Colonic mucosa (tissue), 4 donors: Measurements from ENCODE around the gene ADAMTS16. TPM values are rescaled to one million over a fixed set of nuclear protein-coding genes. Genes with fewer than 3 reads are reported as not detected.

Experiments
- DNase-seq: peaks from one replicate; pipeline ENCODE4 v3.0.0-alpha.2; 2020
- H3K27ac ChIP-seq: fragments of 200-600 bp; one replicate; pipeline ENCODE4 v1.8.0; 2021
- H3K27me3 ChIP-seq: fragments of 200-600 bp; one replicate; pipeline ENCODE4 v1.8.0; 2021
- H3K36me3 ChIP-seq: fragments of 200-600 bp; one replicate; pipeline ENCODE4 v1.8.0; 2021
- H3K4me1 ChIP-seq: fragments of 200-600 bp; one replicate; pipeline ENCODE4 v1.8.0; 2021; ENCODE audit warnings: mild to moderate bottlenecking
- H3K4me3 ChIP-seq: fragments of 200-600 bp; one replicate; pipeline ENCODE4 v1.8.0; 2021
- H3K9ac ChIP-seq, 2 donors: one replicate each; pipeline ENCODE4 v1.7.0; 2013; ENCODE audit warnings: control low read depth in 2 of 2, low read depth in 2 of 2, low read length in 2 of 2
- H3K9me3 ChIP-seq: fragments of 200-600 bp; one replicate; pipeline ENCODE4 v1.8.0; 2021
- intact Hi-C: fragments of 100-400 bp; cut with DNase I; formaldehyde crosslinking; loops from one replicate; pipeline ENCODE4 v1.14.1; 2022
- total RNA-seq, 2 donors: library from RNA; stranded (reverse); fragmentation: NEBNext Ultra II Directional in 1 of 2; extraction: Animal tissue kit (Norgen Biotek cat#: 25700) in 1 of 2; gene quantifications; one replicate each; pipeline ENCODE4 v1.2.1, GENCODE V29; 2021
- TF ChIP-seq, protein P1 (sequence below): fragments of 200-600 bp; IDR thresholded peaks from one replicate; pipeline ENCODE4 v1.8.0; 2022; ENCODE audit warnings: antibody characterized with exemption, mild to moderate bottlenecking
- donor health status: healthy.
- donor health status: DM: no; HTN: no; CAD: no.
- donor health status: DM: no; HTN: no; CAD: no.

The ADAMTS16 gene
- total RNA-seq, 2 donors from 2014 or later: 0.16 TPM; not detected in 1

DNA sequence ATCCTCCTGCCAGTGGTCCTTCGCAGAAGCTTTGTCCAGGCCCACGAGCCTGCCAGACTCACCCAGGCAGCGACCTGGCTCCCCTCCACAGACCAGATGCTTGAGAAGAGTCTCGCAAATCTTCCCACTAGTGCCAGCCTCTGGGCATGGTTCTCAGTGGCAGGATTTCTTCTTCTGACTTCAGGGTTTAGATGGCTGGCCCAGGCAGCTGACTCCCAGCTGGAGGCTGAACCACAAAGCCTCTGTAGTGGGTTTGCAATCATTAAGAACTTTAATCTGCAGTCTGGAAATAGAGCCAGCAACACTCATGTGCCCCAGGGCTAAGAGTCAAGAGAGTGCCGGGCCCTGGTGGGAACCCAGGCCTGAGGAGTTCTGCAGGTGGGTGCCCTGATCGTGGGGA is 191.7 kb downstream of the ADAMTS16 start:
- Histone ChIP-seq H3K4me1 (no peaks in the 10 kb centered on the region), H3K36me3 (no peaks in the 10 kb centered on the region), H3K4me3 (no peak overlapping the region), H3K9me3 (no peaks in the 10 kb centered on the region), H3K9ac (no peak overlapping the region), H3K27ac (no peak overlapping the region), H3K27me3 (no peaks in the 10 kb centered on the region)
- intact Hi-C loops: no loop called here
- TF ChIP-seq, protein P1, sequence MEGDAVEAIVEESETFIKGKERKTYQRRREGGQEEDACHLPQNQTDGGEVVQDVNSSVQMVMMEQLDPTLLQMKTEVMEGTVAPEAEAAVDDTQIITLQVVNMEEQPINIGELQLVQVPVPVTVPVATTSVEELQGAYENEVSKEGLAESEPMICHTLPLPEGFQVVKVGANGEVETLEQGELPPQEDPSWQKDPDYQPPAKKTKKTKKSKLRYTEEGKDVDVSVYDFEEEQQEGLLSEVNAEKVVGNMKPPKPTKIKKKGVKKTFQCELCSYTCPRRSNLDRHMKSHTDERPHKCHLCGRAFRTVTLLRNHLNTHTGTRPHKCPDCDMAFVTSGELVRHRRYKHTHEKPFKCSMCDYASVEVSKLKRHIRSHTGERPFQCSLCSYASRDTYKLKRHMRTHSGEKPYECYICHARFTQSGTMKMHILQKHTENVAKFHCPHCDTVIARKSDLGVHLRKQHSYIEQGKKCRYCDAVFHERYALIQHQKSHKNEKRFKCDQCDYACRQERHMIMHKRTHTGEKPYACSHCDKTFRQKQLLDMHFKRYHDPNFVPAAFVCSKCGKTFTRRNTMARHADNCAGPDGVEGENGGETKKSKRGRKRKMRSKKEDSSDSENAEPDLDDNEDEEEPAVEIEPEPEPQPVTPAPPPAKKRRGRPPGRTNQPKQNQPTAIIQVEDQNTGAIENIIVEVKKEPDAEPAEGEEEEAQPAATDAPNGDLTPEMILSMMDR: no peak
- DNase-seq: no peak

DNA sequence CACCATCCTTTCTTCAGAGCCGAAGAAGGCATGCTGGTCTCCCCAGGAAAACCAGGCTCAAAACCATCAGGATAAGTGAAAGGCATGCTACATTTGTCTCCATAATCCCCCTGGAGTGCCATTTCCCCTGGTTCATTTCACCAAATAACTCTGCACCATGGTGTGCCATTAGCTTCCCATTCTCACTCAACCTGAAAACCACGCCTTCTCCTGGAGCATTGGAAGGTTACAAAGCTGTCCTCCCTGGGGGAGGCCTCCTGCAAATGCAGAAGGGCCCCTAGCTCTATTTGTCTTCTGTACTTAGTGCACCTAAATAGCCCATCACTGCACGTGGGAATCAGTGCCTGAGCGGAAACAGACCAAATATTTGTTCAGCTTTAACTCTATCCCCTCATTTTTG is 192.2 kb downstream of the ADAMTS16 start:
- TF ChIP-seq, protein P1: no peak
- H3K27ac ChIP-seq: no peak overlapping the region
- intact Hi-C loops: no loop called here
- no peak overlapping the region for H3K9ac ChIP-seq
- no peak for DNase-seq
- H3K27me3 ChIP-seq: no peaks in the 10 kb centered on the region
- no peaks in the 10 kb centered on the region for H3K4me1 ChIP-seq
- no peaks in the 10 kb centered on the region for H3K36me3 ChIP-seq
- no peaks in the 10 kb centered on the region for H3K9me3 ChIP-seq
- H3K4me3 ChIP-seq: no peak overlapping the region

DNA sequence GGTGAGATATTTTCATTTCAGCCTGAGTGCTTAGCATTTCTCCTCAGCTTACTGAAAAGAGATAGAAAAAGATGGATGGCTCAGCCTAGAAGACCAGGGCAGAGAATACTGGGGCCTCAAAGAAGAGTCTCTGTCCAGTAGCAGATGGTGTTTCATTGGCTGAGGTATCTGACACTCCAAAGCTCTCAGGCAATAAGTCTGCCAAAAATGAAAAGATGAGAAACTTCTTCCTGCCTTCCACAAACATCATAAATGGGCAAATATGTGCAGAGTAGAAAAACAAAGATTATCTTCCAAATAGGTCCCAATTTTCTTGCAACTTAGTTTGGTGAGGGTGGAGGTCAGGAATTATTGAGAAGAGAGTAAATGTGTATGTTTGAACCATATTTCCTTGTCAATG is 195.0 kb downstream of the ADAMTS16 start:
- no peaks in the 10 kb centered on the region for H3K27me3 ChIP-seq
- no peaks in the 10 kb centered on the region for H3K9me3 ChIP-seq
- no peak overlapping the region for H3K4me3 ChIP-seq
- TF ChIP-seq, protein P1: no peak
- H3K4me1 ChIP-seq: no peaks in the 10 kb centered on the region
- DNase-seq: no peak
- intact Hi-C loops: no loop called here
- H3K9ac ChIP-seq: no peak overlapping the region
- H3K36me3 ChIP-seq: no peaks in the 10 kb centered on the region
- H3K27ac ChIP-seq: no peak overlapping the region

DNA sequence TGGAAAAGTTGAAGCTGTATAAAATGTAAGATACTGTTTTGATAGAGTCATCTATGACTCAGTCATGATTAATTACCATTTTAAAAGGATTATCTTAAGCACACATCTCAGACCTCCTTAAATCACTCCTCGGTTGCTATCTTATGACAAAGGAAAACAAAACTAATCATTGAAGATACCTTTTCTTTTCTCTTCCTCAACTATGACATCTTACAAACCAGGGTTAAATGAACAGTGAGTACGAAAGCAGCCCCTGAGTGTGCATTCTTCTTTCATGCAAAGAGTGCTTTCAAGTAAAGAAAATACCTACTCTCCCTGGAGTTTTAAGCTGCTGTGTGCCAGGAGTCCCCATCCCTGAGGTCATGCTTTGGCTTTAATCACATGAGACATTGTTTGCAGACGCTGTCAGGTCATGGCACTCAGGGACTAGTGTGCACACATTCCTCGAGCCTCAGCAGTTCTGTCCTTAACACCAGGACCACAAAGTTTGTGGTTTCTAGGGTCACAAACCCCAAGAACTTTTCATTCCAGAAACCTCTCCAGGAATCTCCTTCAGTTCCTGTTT is 195.7 kb downstream of the ADAMTS16 start:
- H3K4me3 ChIP-seq: no peak overlapping the region
- H3K36me3 ChIP-seq: no peaks in the 10 kb centered on the region
- TF ChIP-seq, protein P1: no peak
- no peaks in the 10 kb centered on the region for H3K4me1 ChIP-seq
- DNase-seq: no peak
- no peaks in the 10 kb centered on the region for H3K9me3 ChIP-seq
- H3K9ac ChIP-seq: no peak overlapping the region
- H3K27me3 ChIP-seq: no peaks in the 10 kb centered on the region
- no peak overlapping the region for H3K27ac ChIP-seq
- intact Hi-C loops: no loop called here

DNA sequence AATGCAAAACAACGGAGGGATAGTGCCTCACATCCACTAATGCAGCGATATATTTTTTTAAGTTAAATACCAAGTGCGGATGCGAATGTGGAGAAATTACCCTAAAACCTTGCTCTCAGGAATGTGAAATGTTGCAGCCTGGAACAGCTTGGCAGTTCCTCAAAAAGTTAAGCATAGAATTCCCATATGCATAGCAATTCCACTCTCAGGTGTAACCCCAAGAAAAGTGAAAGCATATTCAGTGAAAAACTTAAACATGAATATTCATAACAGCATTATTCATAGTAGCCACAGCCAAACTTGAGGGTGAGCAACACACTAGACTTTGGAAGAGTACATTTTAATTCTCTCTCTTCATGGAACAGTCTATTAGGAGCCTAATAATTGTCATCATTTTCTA is 199.1 kb downstream of the ADAMTS16 start:
- Histone ChIP-seq H3K9ac (no peak overlapping the region), H3K4me1 (no peaks in the 10 kb centered on the region), H3K36me3 (no peaks in the 10 kb centered on the region), H3K27ac (no peak overlapping the region), H3K4me3 (no peak overlapping the region), H3K9me3 (no peaks in the 10 kb centered on the region), H3K27me3 (no peaks in the 10 kb centered on the region)
- no peak for DNase-seq
- TF ChIP-seq, protein P1: no peak
- intact Hi-C loops: no loop called here
